ENCODE results near the gene OXNAD1.
A peak's percentile ranks its signal among the peaks of the same experiment; 100 is the strongest.

Gene OXNAD1

GRCh38 chr3:16329036-16329825 is 64.2 kb downstream of the OXNAD1 start:
- no peak for DNase-seq (ENCODE audit: low read depth)

- DNase-seq (ENCODE audit: low read depth), result no peak
Observed at GRCh38 chr3:16329826-16330129, 64.8 kb downstream of the OXNAD1 start.

GRCh38 chr3:16330351-16330750 is 65.3 kb downstream of the OXNAD1 start:
- no peak for DNase-seq (ENCODE audit: low read depth)

- DNase-seq (ENCODE audit: low read depth), result no peak
Observed at GRCh38 chr3:16331319-16331883, 66.4 kb downstream of the OXNAD1 start.

- no peak for DNase-seq (ENCODE audit: low read depth)
Observed at GRCh38 chr3:16332904-16333426, 68.0 kb downstream of the OXNAD1 start.

- no peak for DNase-seq (ENCODE audit: low read depth)
Observed at GRCh38 chr3:16334909-16335308, 69.9 kb downstream of the OXNAD1 start.

GRCh38 chr3:16335333-16335732 is 70.3 kb downstream of the OXNAD1 start:
- DNase-seq (ENCODE audit: low read depth), result no peak

GRCh38 chr3:16335772-16336645 is 71.0 kb downstream of the OXNAD1 start:
- DNase-seq (ENCODE audit: low read depth), result no peak

GRCh38 chr3:16336825-16337224 is 71.8 kb downstream of the OXNAD1 start:
- no peak for DNase-seq (ENCODE audit: low read depth)

GRCh38 chr3:16337856-16338540 is 73.0 kb downstream of the OXNAD1 start:
- DNase-seq (ENCODE audit: low read depth), result no peak

GRCh38 chr3:16338999-16339398 is 74.0 kb downstream of the OXNAD1 start:
- peak; percentile 92 for DNase-seq (ENCODE audit: low read depth)

- no peak for DNase-seq (ENCODE audit: low read depth)
Observed at GRCh38 chr3:16343101-16343500, 78.1 kb downstream of the OXNAD1 start.

GRCh38 chr3:16346413-16347081 is 81.5 kb downstream of the OXNAD1 start:
- no peak for DNase-seq (ENCODE audit: low read depth)

- DNase-seq (ENCODE audit: low read depth), result no peak
Observed at GRCh38 chr3:16347548-16347947, 82.5 kb downstream of the OXNAD1 start.

- peak; percentile 78 for DNase-seq (ENCODE audit: low read depth)
Observed at GRCh38 chr3:16349986-16350596, 85.1 kb downstream of the OXNAD1 start.

GRCh38 chr3:16350597-16351318 is 85.7 kb downstream of the OXNAD1 start:
- DNase-seq (ENCODE audit: low read depth), result no peak

GRCh38 chr3:16352428-16352827 is 87.4 kb downstream of the OXNAD1 start:
- DNase-seq (ENCODE audit: low read depth), result no peak

- DNase-seq (ENCODE audit: low read depth), result no peak
Observed at GRCh38 chr3:16354291-16354690, 89.3 kb downstream of the OXNAD1 start.

All from fibroblast of the conjunctiva (primary cell).